ENCODE measurements around the gene TCEAL2.
"Not testable (repeated sequence)": the region's sequence is repeated elsewhere in the genome, so short reads cannot be mapped to it uniquely, and the experiment has no call there.

DNA sequence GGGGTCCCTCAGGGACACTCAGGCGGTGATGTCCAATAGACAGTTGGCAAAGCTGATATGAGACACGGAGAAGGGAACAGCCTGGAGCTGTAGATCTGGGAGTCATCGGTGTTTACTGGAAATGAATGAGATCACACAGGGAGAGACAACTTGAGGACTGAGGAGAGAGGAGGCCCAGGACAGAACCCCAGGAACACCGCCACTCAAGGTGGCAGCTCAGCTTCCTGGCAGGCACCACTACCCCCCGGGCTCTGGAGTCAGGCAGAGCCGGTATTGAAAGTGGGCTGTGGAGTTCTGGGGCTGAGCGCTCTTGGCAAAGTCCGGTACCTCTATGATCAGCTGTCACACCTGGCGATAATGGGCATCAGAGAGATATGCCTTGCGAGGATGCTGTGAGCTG lies 465 bp upstream of the TCEAL2 start:
- not testable (repeated sequence) for TF ChIP-seq EZH2 (IDR thresholded peaks at IDR 0.05; ENCODE audit: borderline replicate concordance, low read depth, low read length, severe bottlenecking)
- TF ChIP-seq, protein P1, sequence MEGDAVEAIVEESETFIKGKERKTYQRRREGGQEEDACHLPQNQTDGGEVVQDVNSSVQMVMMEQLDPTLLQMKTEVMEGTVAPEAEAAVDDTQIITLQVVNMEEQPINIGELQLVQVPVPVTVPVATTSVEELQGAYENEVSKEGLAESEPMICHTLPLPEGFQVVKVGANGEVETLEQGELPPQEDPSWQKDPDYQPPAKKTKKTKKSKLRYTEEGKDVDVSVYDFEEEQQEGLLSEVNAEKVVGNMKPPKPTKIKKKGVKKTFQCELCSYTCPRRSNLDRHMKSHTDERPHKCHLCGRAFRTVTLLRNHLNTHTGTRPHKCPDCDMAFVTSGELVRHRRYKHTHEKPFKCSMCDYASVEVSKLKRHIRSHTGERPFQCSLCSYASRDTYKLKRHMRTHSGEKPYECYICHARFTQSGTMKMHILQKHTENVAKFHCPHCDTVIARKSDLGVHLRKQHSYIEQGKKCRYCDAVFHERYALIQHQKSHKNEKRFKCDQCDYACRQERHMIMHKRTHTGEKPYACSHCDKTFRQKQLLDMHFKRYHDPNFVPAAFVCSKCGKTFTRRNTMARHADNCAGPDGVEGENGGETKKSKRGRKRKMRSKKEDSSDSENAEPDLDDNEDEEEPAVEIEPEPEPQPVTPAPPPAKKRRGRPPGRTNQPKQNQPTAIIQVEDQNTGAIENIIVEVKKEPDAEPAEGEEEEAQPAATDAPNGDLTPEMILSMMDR (IDR thresholded peaks at IDR 0.05; ENCODE audit: borderline replicate concordance, extremely low read depth, low read length, poor library complexity, severe bottlenecking), result not testable (repeated sequence)

Measured in DND-41 (cell line).